Endodermal cell (in vitro differentiated cells): ENCODE results near the gene TAF7. TPM values are rescaled to one million over a fixed set of nuclear protein-coding genes. Genes with fewer than 3 reads are reported as not detected.
A peak's percentile ranks its signal among the peaks of the same experiment; 100 is the strongest.
"Not testable (repeated sequence)": the region's sequence is repeated elsewhere in the genome, so short reads cannot be mapped to it uniquely, and the experiment has no call there.

Experiments used
- DNase-seq: peaks from one replicate; pipeline ENCODE4 v3.0.0-alpha.2; 2017
- H3K27ac ChIP-seq: 2 replicates; pipeline ENCODE4 v1.5.1; 2013; ENCODE audit warnings: mild to moderate bottlenecking, low read depth, low read length, moderate library complexity
- H3K27me3 ChIP-seq: 2 replicates; pipeline ENCODE4 v1.6.1; 2013; ENCODE audit warnings: mild to moderate bottlenecking, low read length, moderate library complexity; ENCODE audit not compliant: insufficient read depth, control insufficient read depth, poor library complexity, severe bottlenecking
- H3K36me3 ChIP-seq: 2 replicates; pipeline ENCODE4 v1.7.0; 2013; ENCODE audit warnings: mild to moderate bottlenecking, low read length, moderate library complexity; ENCODE audit not compliant: control insufficient read depth, insufficient read depth
- H3K4me1 ChIP-seq: one replicate; pipeline ENCODE4 v1.7.0; 2013; ENCODE audit warnings: low read length; ENCODE audit not compliant: control insufficient read depth, insufficient read depth
- H3K4me3 ChIP-seq: 2 replicates; pipeline ENCODE4 v1.5.1; 2013; ENCODE audit warnings: mild to moderate bottlenecking, low read length, moderate library complexity
- H3K9ac ChIP-seq: 2 replicates; pipeline ENCODE4 v1.6.1; 2013; ENCODE audit warnings: mild to moderate bottlenecking, low read length, moderate library complexity; ENCODE audit not compliant: poor library complexity, severe bottlenecking; ENCODE audit errors: extremely low read depth
- H3K9me3 ChIP-seq: 2 replicates; pipeline ENCODE4 v1.6.1; 2013; ENCODE audit warnings: mild to moderate bottlenecking, low read length, moderate library complexity; ENCODE audit not compliant: control insufficient read depth
- H3K27ac Mint-ChIP-seq: 2 replicates; pipeline ENCODE4 v1.8.0; 2020; ENCODE audit warnings: mixed read lengths
- H3K27me3 Mint-ChIP-seq: 2 replicates; pipeline ENCODE4 v1.8.0; 2021; ENCODE audit warnings: mild to moderate bottlenecking, mixed read lengths; ENCODE audit not compliant: insufficient read depth
- H3K36me3 Mint-ChIP-seq: 2 replicates; pipeline ENCODE4 v1.8.0; 2020; ENCODE audit warnings: low read depth, mixed read lengths
- H3K4me1 Mint-ChIP-seq: 2 replicates; pipeline ENCODE4 v1.8.0; 2020; ENCODE audit warnings: mixed read lengths
- H3K4me3 Mint-ChIP-seq: 2 replicates; pipeline ENCODE4 v1.8.0; 2020; ENCODE audit warnings: mild to moderate bottlenecking, moderate library complexity, mixed read lengths
- H3K9me3 Mint-ChIP-seq: 2 replicates; pipeline ENCODE4 v1.8.0; 2020; ENCODE audit warnings: mild to moderate bottlenecking, mixed read lengths
- CTCF ChIP-seq: fragments of 200-600 bp; sonication (generic); conservative IDR thresholded peaks from 2 replicates; pipeline ENCODE4 v1.5.0; 2021; ENCODE audit warnings: antibody characterized with exemption, mild to moderate bottlenecking
- WGBS, 2 experiments: methylation state at CpG; one replicate each; pipeline versions ENCODE4 v1.1.5 to v1.1.7; 2013; ENCODE audit warnings: missing lambda C conversion rate in 2 of 2, mixed read lengths in 1 of 2; ENCODE audit not compliant: insufficient coverage in 1 of 2, insufficient read length in 1 of 2; 5-methylcytosine and 5-hydroxymethylcytosine counted together
- total RNA-seq, 2 donors: library from RNA; stranded (reverse); fragmentation: NEBNext Ultra II Directional in 1 of 2; extraction: Animal tissue kit (Norgen Biotek cat#: 25700) in 1 of 2; gene quantifications; 2 replicates in 1 of 2; 3 replicates in 1 of 2; pipeline ENCODE4 v1.2.1, GENCODE V29; 2021

Gene TAF7
- total RNA-seq, 2 donors from 2014 or later: 85.4 to 99.0 TPM

- Mint-ChIP-seq H3K27me3 (peaks cover 8% of the 10 kb centered on the region), H3K27ac (peak overlapping the region; percentile 94), H3K36me3 (peaks cover 26% of the 10 kb centered on the region), H3K9me3 (peaks cover 64% of the 10 kb centered on the region), H3K4me3 (peak overlapping the region; percentile 70), H3K4me1 (no peaks in the 10 kb centered on the region)
- peak overlapping the region; percentile 77 for H3K4me3 ChIP-seq
- H3K27ac ChIP-seq: no peak overlapping the region
- peaks cover 44% of the 10 kb centered on the region for H3K9me3 ChIP-seq
- DNase-seq: no peak
- WGBS, 2 experiments: 58 to 84% methylated on average over 31 of the region's 31 CpGs
- peak; percentile 4 for TF ChIP-seq CTCF
- H3K27me3 ChIP-seq: no peaks in the 10 kb centered on the region
- no peaks in the 10 kb centered on the region for H3K4me1 ChIP-seq
- peak overlapping the region; percentile 58 for H3K9ac ChIP-seq
- H3K36me3 ChIP-seq: no peaks in the 10 kb centered on the region
Observed at GRCh38 chr5:141343953-141344463, 23.4 kb upstream of the TAF7 start.

GRCh38 chr5:141343242-141343952 lies 22.8 kb upstream of the TAF7 start, which contains the start of gene PCDHGA3:
Gene PCDHGA3 (plus strand): TSS chr5:141343829. CDS start chr5:141344034, 205 bp downstream.
- TF ChIP-seq CTCF: peak; percentile 75
- no peaks in the 10 kb centered on the region for H3K27me3 ChIP-seq
- Mint-ChIP-seq H3K36me3 (peaks cover 22% of the 10 kb centered on the region), H3K4me3 (peak within 1 kb of the TSS; percentile 70), H3K4me1 (no peaks in the 10 kb centered on the region), H3K9me3 (peaks cover 70% of the 10 kb centered on the region), H3K27ac (peak within 1 kb of the TSS; percentile 94), H3K27me3 (peaks cover 11% of the 10 kb centered on the region)
- no peaks in the 10 kb centered on the region for H3K4me1 ChIP-seq
- H3K9me3 ChIP-seq: peaks cover 38% of the 10 kb centered on the region
- peak within 1 kb of the TSS; percentile 58 for H3K9ac ChIP-seq
- WGBS, 2 experiments: 52 to 80% methylated on average over 3 to 7 of the region's 9 CpGs
- peak within 1 kb of the TSS; percentile 77 for H3K4me3 ChIP-seq
- no peak within 1 kb of the TSS for H3K27ac ChIP-seq
- no peaks in the 10 kb centered on the region for H3K36me3 ChIP-seq
- peak; percentile 63 for DNase-seq

GRCh38 chr5:141342773-141343172 lies 22.2 kb upstream of the TAF7 start:
- peaks cover 74% of the 10 kb centered on the region for H3K9me3 Mint-ChIP-seq
- Histone ChIP-seq H3K4me3 (peak overlapping the region; percentile 77), H3K27ac (no peak overlapping the region), H3K9me3 (peaks cover 32% of the 10 kb centered on the region), H3K4me1 (no peaks in the 10 kb centered on the region), H3K36me3 (no peaks in the 10 kb centered on the region), H3K27me3 (no peaks in the 10 kb centered on the region), H3K9ac (no peak overlapping the region)
- H3K4me3 Mint-ChIP-seq: no peak overlapping the region
- no peak overlapping the region for H3K27ac Mint-ChIP-seq
- TF ChIP-seq CTCF: no peak
- no peak for DNase-seq
- no peaks in the 10 kb centered on the region for H3K4me1 Mint-ChIP-seq
- H3K27me3 Mint-ChIP-seq: peaks cover 11% of the 10 kb centered on the region
- H3K36me3 Mint-ChIP-seq: peaks cover 22% of the 10 kb centered on the region
- WGBS, 2 experiments: 84% methylated on average over 1 of the region's 1 CpG; no CpG with 5 or more reads in 1 of the 2 experiments

GRCh38 chr5:141340781-141341354 lies 20.3 kb upstream of the TAF7 start:
- H3K27me3 ChIP-seq, DNase-seq, H3K4me1 Mint-ChIP-seq, H3K4me3 ChIP-seq, H3K4me1 ChIP-seq, H3K9ac ChIP-seq, H3K4me3 Mint-ChIP-seq, H3K27ac Mint-ChIP-seq, H3K36me3 ChIP-seq, H3K27ac ChIP-seq: not testable (repeated sequence)
- peaks cover 19% of the 10 kb centered on the region for H3K9me3 ChIP-seq
- WGBS, 2 experiments: 94 to 97% methylated on average over 20 to 43 of the region's 45 CpGs
- Mint-ChIP-seq H3K36me3 (peaks cover 14% of the 10 kb centered on the region), H3K27me3 (peaks cover 22% of the 10 kb centered on the region), H3K9me3 (peaks cover 64% of the 10 kb centered on the region)
